RPMI7951 (cell line): ENCODE measurements around the gene CERCAM. TPM values are rescaled to one million over a fixed set of nuclear protein-coding genes. Genes with fewer than 3 reads are reported as not detected.
A peak's percentile ranks its signal among the peaks of the same experiment; 100 is the strongest.
"Not testable (repeated sequence)": the region's sequence is repeated elsewhere in the genome, so short reads cannot be mapped to it uniquely, and the experiment has no call there.

Experiments used
- DNase-seq: peaks from one replicate; pipeline ENCODE4 v3.0.0-alpha.2; 2012; ENCODE audit warnings: low read depth
- total RNA-seq: library from RNA; depleted of rRNA; stranded (reverse); fragments of >200 nt; shearing (Covaris generic); gene quantifications from 2 replicates; pipeline ENCODE4 v1.2.3, GENCODE V29; 2014

CERCAM gene
- total RNA-seq, 1 experiment from 2014 or later: 72.0 TPM

- no peak for DNase-seq
Measured at GRCh38 chr9:128392302-128393144, 28.1 kb upstream of the CERCAM start.

GRCh38 chr9:128393145-128393775 is 27.4 kb upstream of the CERCAM start:
- DNase-seq: no peak

GRCh38 chr9:128393970-128394369 is 26.7 kb upstream of the CERCAM start:
- no peak for DNase-seq

GRCh38 chr9:128394379-128395168 is 26.1 kb upstream of the CERCAM start:
- DNase-seq: peak; percentile 23

GRCh38 chr9:128396970-128397613 is 23.6 kb upstream of the CERCAM start:
- DNase-seq: no peak

GRCh38 chr9:128397831-128398230 is 22.8 kb upstream of the CERCAM start:
- no peak for DNase-seq

GRCh38 chr9:128399861-128400260 is 20.8 kb upstream of the CERCAM start:
- DNase-seq: no peak

GRCh38 chr9:128404560-128404959 is 16.1 kb upstream of the CERCAM start:
- DNase-seq: no peak

- no peak for DNase-seq
Measured at GRCh38 chr9:128405077-128405779, 15.4 kb upstream of the CERCAM start.

GRCh38 chr9:128405780-128406171 is 14.9 kb upstream of the CERCAM start:
- DNase-seq: no peak

- peak; percentile 45 for DNase-seq
Measured at GRCh38 chr9:128406848-128407391, 13.7 kb upstream of the CERCAM start.

- DNase-seq: no peak
Measured at GRCh38 chr9:128408963-128409431, 11.7 kb upstream of the CERCAM start.

- no peak for DNase-seq
Measured at GRCh38 chr9:128409450-128409849, 11.2 kb upstream of the CERCAM start.

- DNase-seq: peak; percentile 29
Measured at GRCh38 chr9:128409978-128410377, 10.7 kb upstream of the CERCAM start.

- DNase-seq: no peak
Measured at GRCh38 chr9:128411364-128412119, 9.1 kb upstream of the CERCAM start.

- DNase-seq: peak; percentile 25
Measured at GRCh38 chr9:128412120-128412790, 8.4 kb upstream of the CERCAM start.

GRCh38 chr9:128413728-128414127 is 6.9 kb upstream of the CERCAM start:
- DNase-seq: not testable (repeated sequence)

GRCh38 chr9:128414461-128414860 is 6.2 kb upstream of the CERCAM start:
- no peak for DNase-seq

GRCh38 chr9:128415281-128415680 is 5.4 kb upstream of the CERCAM start:
- DNase-seq: no peak

GRCh38 chr9:128416014-128416413 is 4.6 kb upstream of the CERCAM start:
- no peak for DNase-seq
